CD1c-positive myeloid dendritic cell (primary cell): Measurements from ENCODE around the gene FRAT2.
"Not testable (repeated sequence)": the region's sequence is repeated elsewhere in the genome, so short reads cannot be mapped to it uniquely, and the experiment has no call there.

Source experiments
- DNase-seq: peaks from one replicate; pipeline ENCODE4 v3.0.0-alpha.2; 2016; ENCODE audit errors: extremely low spot score

The FRAT2 gene

DNA sequence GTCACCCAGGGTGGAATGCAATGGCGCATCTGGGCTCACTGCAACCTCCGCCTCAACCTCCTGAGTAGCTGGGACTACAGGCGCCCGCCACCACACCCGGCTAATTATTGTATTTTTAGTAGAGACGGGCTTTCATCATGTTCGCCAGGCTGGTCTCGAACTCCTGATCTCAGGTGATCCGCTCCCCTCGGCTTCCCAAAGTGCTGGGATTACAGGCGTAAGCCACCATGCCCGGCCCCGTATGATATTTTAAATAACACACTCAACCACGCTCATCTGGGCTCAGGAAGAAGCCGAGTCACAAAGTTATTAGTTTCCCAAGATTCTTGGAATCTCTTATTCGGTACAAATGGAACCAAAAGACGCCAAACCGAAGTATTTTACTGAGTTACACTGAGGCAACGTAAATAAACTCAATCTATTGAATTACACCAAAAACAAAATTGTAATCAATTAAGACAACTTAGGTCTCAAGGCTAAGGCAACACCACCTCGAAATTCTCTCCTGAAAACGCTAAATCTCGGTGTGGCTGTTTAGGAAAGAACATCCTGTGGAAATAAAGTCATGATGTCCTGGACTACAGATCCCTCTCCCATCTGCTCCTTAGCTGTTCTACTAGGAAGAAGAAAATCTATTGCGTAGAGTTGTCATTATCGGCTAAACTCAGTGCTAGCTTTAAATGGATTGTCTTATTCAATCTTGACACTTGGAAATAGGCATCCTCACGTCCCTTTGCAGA is 43.0 kb downstream of the FRAT2 start:
- DNase-seq = no peak

- not testable (repeated sequence) for DNase-seq
Observed at GRCh38 chr10:97290576-97291356, 43.8 kb downstream of the FRAT2 start.

- DNase-seq = not testable (repeated sequence)
Observed at GRCh38 chr10:97290076-97290475, 44.5 kb downstream of the FRAT2 start.
